Esophagus squamous epithelium (tissue), 5 donors: Measurements from ENCODE around the gene LPP. TPM values are rescaled to one million over a fixed set of nuclear protein-coding genes. Genes with fewer than 3 reads are reported as not detected.

Source experiments
- DNase-seq: peaks from one replicate; lab custom pipeline; 2025; lab: John Stamatoyannopoulos, UW
- H3K27ac ChIP-seq, 4 donors: fragments of 200-600 bp; sonication (generic); one replicate each; pipeline ENCODE4 v1.5.1; 2016 to 2019; ENCODE audit warnings: mild to moderate bottlenecking in 1 of 4
- H3K27me3 ChIP-seq, 4 donors: fragments of 200-600 bp; sonication (generic); 1 replicate in 3 of 4; 2 replicates in 1 of 4; pipeline versions ENCODE4 v1.5.1 to v1.6.0; 2017 to 2021; ENCODE audit warnings: antibody characterized with exemption in 1 of 4
- H3K36me3 ChIP-seq, 3 donors: fragments of 200-600 bp; sonication (generic); one replicate each; pipeline ENCODE4 v1.5.1; 2016 to 2019
- H3K4me1 ChIP-seq, 3 donors: fragments of 200-600 bp; sonication (generic); one replicate each; pipeline ENCODE4 v1.5.1; 2017 to 2019
- H3K4me3 ChIP-seq, 4 donors: fragments of 200-600 bp; sonication (generic); 1 replicate in 3 of 4; 2 replicates in 1 of 4; pipeline ENCODE4 v1.5.1; 2016 to 2019; ENCODE audit warnings: mild to moderate bottlenecking in 2 of 4, moderate library complexity in 1 of 4
- H3K9me3 ChIP-seq, 3 donors: fragments of 200-600 bp; sonication (generic); one replicate each; pipeline ENCODE4 v1.5.1; 2016 to 2019
- CTCF ChIP-seq, 6 experiments: fragments of 450-650 bp in 4 of 6; fragments of 200-600 bp in 2 of 6; sonication (generic) in 2 of 6; IDR thresholded peaks; one replicate each; pipeline ENCODE4 v1.5.1; 2016 to 2019; ENCODE audit warnings: antibody characterized with exemption in 6 of 6, mild to moderate bottlenecking in 4 of 6, moderate library complexity in 4 of 6
- POLR2A ChIP-seq, 4 donors: fragments of 450-650 bp; IDR thresholded peaks; one replicate each; pipeline ENCODE4 v1.6.1; 2017; ENCODE audit warnings: antibody characterized with exemption in 4 of 4, mild to moderate bottlenecking in 4 of 4, moderate library complexity in 3 of 4
- WGBS, 2 donors: methylation state at CpG; one replicate each; pipeline ENCODE4 v1.1.5; 2018; 5-methylcytosine and 5-hydroxymethylcytosine counted together
- intact Hi-C: fragments of 100-400 bp; cut with DNase I; formaldehyde crosslinking; loops from one replicate; pipeline ENCODE4 v1.15.0; 2022
- total RNA-seq, 4 donors: library from RNA; depleted of rRNA; stranded (reverse); fragments of >200 nt; gene quantifications; one replicate each; pipeline ENCODE4 v1.1.0, GENCODE V29; 2016
- donor health status: DM: yes; HTN: yes; CAD: no.

LPP gene
- total RNA-seq, 4 donors from 2014 or later: 41.4 to 369 (median 97.3) TPM

DNA sequence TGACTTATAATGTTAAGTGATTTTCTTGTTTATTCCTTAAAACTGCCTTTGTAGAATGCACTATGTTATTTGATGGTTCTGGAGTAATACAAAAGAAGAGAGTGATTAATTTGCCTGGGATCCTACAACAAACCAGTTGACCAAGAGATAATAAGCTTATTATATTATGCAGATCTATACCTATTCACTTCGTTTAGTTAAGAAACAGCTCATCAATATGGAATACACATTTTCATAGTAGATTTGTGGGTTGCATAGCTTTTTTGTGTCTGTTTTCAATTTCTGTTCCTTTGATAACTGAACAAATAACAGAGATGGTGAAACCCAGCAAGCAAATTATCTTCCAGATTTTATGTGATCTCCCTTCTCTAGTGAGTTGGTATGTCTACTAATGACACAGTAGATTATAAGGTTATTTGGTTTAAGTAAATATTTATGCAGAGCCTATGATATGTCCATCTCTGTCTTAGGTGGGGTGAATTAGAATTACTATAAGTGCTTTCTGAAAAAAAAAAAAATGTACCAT is 574.5 kb downstream of the LPP start:
- intact Hi-C loops: no loop called here
- no peak overlapping the region for H3K27ac ChIP-seq
- no peaks in the 10 kb centered on the region for H3K9me3 ChIP-seq
- no peaks in the 10 kb centered on the region for H3K4me1 ChIP-seq
- DNase-seq: no peak
- TF ChIP-seq CTCF (IDR thresholded peaks at IDR 0.05): no peak
- no peak for TF ChIP-seq POLR2A (IDR thresholded peaks at IDR 0.05)
- H3K4me3 ChIP-seq: no peak overlapping the region
- WGBS, 2 donors: 41 to 47% methylated on average over 1 of the region's 1 CpG
- H3K36me3 ChIP-seq: peaks cover 0 to 4% (median 0%) of the 10 kb centered on the region in 3 donors
- H3K27me3 ChIP-seq: no peaks in the 10 kb centered on the region

GRCh38 chr3:188729422-188729821 is 575.5 kb downstream of the LPP start:
- WGBS, 2 donors: 83 to 88% methylated on average over 1 of the region's 1 CpG
- peaks cover 0 to 4% (median 0%) of the 10 kb centered on the region in 3 donors for H3K36me3 ChIP-seq
- H3K4me3 ChIP-seq: no peak overlapping the region
- H3K9me3 ChIP-seq: no peaks in the 10 kb centered on the region
- no peak for DNase-seq
- no peak overlapping the region for H3K27ac ChIP-seq
- TF ChIP-seq POLR2A (IDR thresholded peaks at IDR 0.05) (no peak), CTCF (IDR thresholded peaks at IDR 0.05) (no peak)
- no peaks in the 10 kb centered on the region for H3K27me3 ChIP-seq
- H3K4me1 ChIP-seq: peaks cover 0 to 5% (median 4%) of the 10 kb centered on the region in 3 donors
- intact Hi-C loops: no loop called here

GRCh38 chr3:188734395-188734794 is 580.4 kb downstream of the LPP start:
- Histone ChIP-seq H3K36me3 (no peaks in the 10 kb centered on the region), H3K4me3 (no peak overlapping the region), H3K4me1 (peaks cover 0 to 10% (median 9%) of the 10 kb centered on the region in 3 donors), H3K27ac (no peak overlapping the region), H3K9me3 (no peaks in the 10 kb centered on the region), H3K27me3 (no peaks in the 10 kb centered on the region)
- intact Hi-C loops: no loop called here
- DNase-seq: no peak
- WGBS, 2 donors: 92 to 100% methylated on average over 1 of the region's 1 CpG
- TF ChIP-seq CTCF (IDR thresholded peaks at IDR 0.05): no peak

DNA sequence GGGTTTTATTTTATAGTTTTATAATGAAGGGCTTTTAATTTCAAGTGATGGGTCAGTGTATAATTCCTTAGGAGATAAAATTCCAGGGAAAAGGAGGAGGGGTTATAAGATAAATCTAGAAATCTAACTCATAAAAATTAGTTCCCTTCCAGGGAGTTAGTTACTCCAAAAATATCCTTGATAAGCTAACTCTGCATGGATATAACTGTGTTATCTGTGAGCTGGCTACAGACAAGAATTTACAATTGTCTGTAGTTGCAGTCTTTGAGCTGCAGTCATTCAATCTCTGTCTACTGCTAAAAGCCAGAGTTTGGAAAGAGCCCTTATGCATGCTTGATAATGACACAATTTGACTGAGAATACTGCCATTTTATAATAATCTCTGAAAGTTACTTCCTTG is 585.6 kb downstream of the LPP start:
- no peak for DNase-seq
- H3K9me3 ChIP-seq: no peaks in the 10 kb centered on the region
- no peaks in the 10 kb centered on the region for H3K36me3 ChIP-seq
- intact Hi-C loops: no loop called here
- no peak for TF ChIP-seq POLR2A (IDR thresholded peaks at IDR 0.05)
- TF ChIP-seq CTCF (IDR thresholded peaks at IDR 0.05): no peak
- H3K27ac ChIP-seq: no peak overlapping the region
- no peak overlapping the region for H3K4me3 ChIP-seq
- H3K4me1 ChIP-seq: peaks cover 0 to 6% (median 3%) of the 10 kb centered on the region in 3 donors
- no peaks in the 10 kb centered on the region for H3K27me3 ChIP-seq

DNA sequence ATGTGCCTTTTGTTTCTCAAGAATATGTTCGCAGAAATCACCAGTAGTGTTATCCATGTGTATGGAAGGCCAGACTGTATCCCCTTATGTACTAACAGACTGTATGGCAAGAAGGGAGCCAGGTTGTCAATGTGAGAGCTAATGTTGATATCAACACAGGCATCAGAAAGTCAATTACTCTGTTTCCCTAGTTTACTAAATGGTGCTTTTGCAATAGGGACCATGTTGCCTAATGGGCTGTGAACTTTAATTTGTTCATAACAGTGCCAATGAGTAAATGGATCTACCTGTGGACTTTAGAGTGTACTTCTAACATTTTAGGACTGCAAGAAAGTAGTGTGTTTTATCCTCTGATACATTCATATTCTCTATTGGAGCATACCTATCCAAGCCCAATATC is 586.1 kb downstream of the LPP start:
- Histone ChIP-seq H3K4me3 (no peak overlapping the region), H3K27ac (no peak overlapping the region), H3K9me3 (no peaks in the 10 kb centered on the region), H3K27me3 (no peaks in the 10 kb centered on the region), H3K36me3 (no peaks in the 10 kb centered on the region), H3K4me1 (peaks cover 0 to under 1% (median 0%) of the 10 kb centered on the region in 3 donors)
- no peak for TF ChIP-seq CTCF (IDR thresholded peaks at IDR 0.05)
- TF ChIP-seq POLR2A (IDR thresholded peaks at IDR 0.05): no peak
- DNase-seq: no peak
- 92 to 100% methylated on average over 1 of the region's 1 CpG for WGBS, 2 donors
- intact Hi-C loops: no loop called here
